ENCODE measurements around the gene C10orf105. TPM values are rescaled to one million over a fixed set of nuclear protein-coding genes. Genes with fewer than 3 reads are reported as not detected.

The C10orf105 gene
- total RNA-seq, 2 experiments from 2014 or later: 0.25 to 0.33 TPM

- H3K36me3 Mint-ChIP-seq (ENCODE audit: low read depth): peaks cover 2% of the 10 kb centered on the region
- DNase-seq: peak; percentile 76
- peak overlapping the region; percentile 52 for H3K4me3 Mint-ChIP-seq
- no peaks in the 10 kb centered on the region for H3K27me3 Mint-ChIP-seq
- H3K4me1 Mint-ChIP-seq: peaks cover 76% of the 10 kb centered on the region
- no peaks in the 10 kb centered on the region for H3K9me3 Mint-ChIP-seq
- peak overlapping the region; percentile 98 for H3K27ac Mint-ChIP-seq
- ChIA-PET POLR2A (interaction anchor here (1.2 to 18.2 kb wide), 8 partner anchors 14 to 351 kb away, joined by 3 to 310 read pairs (median 26); partner anchors contain the start of gene VSIR), CTCF (interaction anchor here (0.7 to 6.1 kb wide), 15 partner anchors 7 to 414 kb away, joined by 3 to 78 read pairs (median 9); partner anchors contain the start of gene VSIR)
These were observed 8.5 kb upstream of the C10orf105 start for GRCh38 chr10:71727738-71728737.

- ChIA-PET POLR2A (interaction anchor here (0.9 to 18.2 kb wide), 9 partner anchors 14 to 350 kb away, joined by 3 to 310 read pairs (median 16); partner anchors contain the start of gene VSIR), CTCF (interaction anchor here (0.8 to 6.1 kb wide), 15 partner anchors 8 to 85 kb away, joined by 3 to 78 read pairs (median 11); partner anchors contain the start of gene VSIR)
- H3K4me1 Mint-ChIP-seq: peaks cover 71% of the 10 kb centered on the region
- peak overlapping the region; percentile 52 for H3K4me3 Mint-ChIP-seq
- H3K27me3 Mint-ChIP-seq: no peaks in the 10 kb centered on the region
- peak overlapping the region; percentile 98 for H3K27ac Mint-ChIP-seq
- H3K36me3 Mint-ChIP-seq (ENCODE audit: low read depth): no peaks in the 10 kb centered on the region
- DNase-seq: peak; percentile 55
- H3K9me3 Mint-ChIP-seq: peaks cover 3% of the 10 kb centered on the region
These were observed 7.6 kb upstream of the C10orf105 start for GRCh38 chr10:71727105-71727737.

- peak; percentile 63 for DNase-seq
- CTCF ChIA-PET: interaction anchor here (0.6 to 6.1 kb wide), 16 partner anchors 9 to 85 kb away, joined by 3 to 78 read pairs (median 10); partner anchors contain the start of gene VSIR
These were observed 7.1 kb upstream of the C10orf105 start for GRCh38 chr10:71726580-71727104.

GRCh38 chr10:71725998-71726579 lies 6.5 kb upstream of the C10orf105 start:
- Mint-ChIP-seq H3K4me3 (peak overlapping the region; percentile 46), H3K9me3 (peaks cover 3% of the 10 kb centered on the region), H3K27me3 (no peaks in the 10 kb centered on the region), H3K4me1 (peaks cover 62% of the 10 kb centered on the region), H3K36me3 (ENCODE audit: low read depth) (no peaks in the 10 kb centered on the region), H3K27ac (peak overlapping the region; percentile 98)
- DNase-seq: peak; percentile 60
- ChIA-PET POLR2A (interaction anchor here (0.8 to 18.2 kb wide), 11 partner anchors 9 to 44 kb away, joined by 3 to 310 read pairs (median 12); partner anchors contain the start of gene VSIR), CTCF (interaction anchor here (0.6 to 6.1 kb wide), 16 partner anchors 8 to 86 kb away, joined by 3 to 78 read pairs (median 10); partner anchors contain the start of gene VSIR)

More at GRCh38 chr10:71726580-71727104, 7.1 kb upstream of the C10orf105 start:
- POLR2A ChIA-PET: interaction anchor here (0.8 to 18.2 kb wide), 9 partner anchors 9 to 43 kb away, joined by 3 to 310 read pairs (median 16); partner anchors contain the start of gene VSIR
- H3K27me3 Mint-ChIP-seq: no peaks in the 10 kb centered on the region
- peaks cover 68% of the 10 kb centered on the region for H3K4me1 Mint-ChIP-seq
- H3K9me3 Mint-ChIP-seq: peaks cover 3% of the 10 kb centered on the region
- H3K27ac Mint-ChIP-seq: peak overlapping the region; percentile 98
- no peaks in the 10 kb centered on the region for H3K36me3 Mint-ChIP-seq (ENCODE audit: low read depth)
- H3K4me3 Mint-ChIP-seq: peak overlapping the region; percentile 46

GRCh38 chr10:71725249-71725648 lies 5.7 kb upstream of the C10orf105 start:
- POLR2A ChIA-PET: interaction anchor here (0.9 to 18.2 kb wide), 8 partner anchors 9 to 45 kb away, joined by 3 to 310 read pairs (median 26); partner anchors contain the start of gene VSIR
- no peaks in the 10 kb centered on the region for H3K36me3 Mint-ChIP-seq (ENCODE audit: low read depth)
- no peaks in the 10 kb centered on the region for H3K27me3 Mint-ChIP-seq
- no peak overlapping the region for H3K27ac Mint-ChIP-seq
- CTCF ChIA-PET: interaction anchor here (1.1 to 6.1 kb wide), 10 partner anchors 10 to 87 kb away, joined by 3 to 78 read pairs (median 20); partner anchors contain the start of gene VSIR
- H3K4me1 Mint-ChIP-seq: peaks cover 60% of the 10 kb centered on the region
- H3K4me3 Mint-ChIP-seq: no peak overlapping the region
- H3K9me3 Mint-ChIP-seq: peaks cover 3% of the 10 kb centered on the region
- no peak for DNase-seq

GRCh38 chr10:71724539-71724938 lies 5.0 kb upstream of the C10orf105 start:
- POLR2A ChIA-PET: interaction anchor here (0.7 to 18.2 kb wide), 6 partner anchors 10 to 45 kb away, joined by 3 to 310 read pairs (median 42); partner anchors contain the start of gene VSIR
- Mint-ChIP-seq H3K4me3 (no peak overlapping the region), H3K36me3 (ENCODE audit: low read depth) (no peaks in the 10 kb centered on the region), H3K4me1 (peaks cover 56% of the 10 kb centered on the region), H3K27ac (no peak overlapping the region), H3K9me3 (peaks cover 3% of the 10 kb centered on the region), H3K27me3 (no peaks in the 10 kb centered on the region)
- CTCF ChIA-PET: interaction anchor here (1.1 to 6.1 kb wide), 6 partner anchors 11 to 48 kb away, joined by 3 to 78 read pairs (median 26); partner anchors contain the start of gene VSIR
- no peak for DNase-seq

GRCh38 chr10:71723311-71723710 lies 3.7 kb upstream of the C10orf105 start:
- H3K9me3 Mint-ChIP-seq: peaks cover 3% of the 10 kb centered on the region
- H3K27me3 Mint-ChIP-seq: no peaks in the 10 kb centered on the region
- no peak overlapping the region for H3K27ac Mint-ChIP-seq
- ChIA-PET POLR2A (interaction anchor here (0.8 to 18.2 kb wide), 4 partner anchors 8 to 47 kb away, joined by 3 to 310 read pairs (median 84); partner anchors contain the start of gene VSIR), CTCF (interaction anchor here (0.9 to 5.0 kb wide), 4 partner anchors 10 to 50 kb away, joined by 3 to 35 read pairs (median 4); partner anchors contain the start of gene VSIR)
- H3K36me3 Mint-ChIP-seq (ENCODE audit: low read depth): no peaks in the 10 kb centered on the region
- DNase-seq: no peak
- H3K4me1 Mint-ChIP-seq: peaks cover 45% of the 10 kb centered on the region
- H3K4me3 Mint-ChIP-seq: no peak overlapping the region

- peaks cover 40% of the 10 kb centered on the region for H3K4me1 Mint-ChIP-seq
- POLR2A ChIA-PET: interaction anchor here (0.8 to 18.2 kb wide), 4 partner anchors 8 to 47 kb away, joined by 3 to 310 read pairs (median 84); partner anchors contain the start of gene VSIR
These were observed 3.3 kb upstream of the C10orf105 start for GRCh38 chr10:71722849-71723248.

GRCh38 chr10:71721313-71721712 lies 1.7 kb upstream of the C10orf105 start:
- POLR2A ChIA-PET: interaction anchor here (3.3 kb wide), 1 partner anchor 51 kb away, joined by 14 read pairs; the partner anchor contains the start of gene VSIR

More at GRCh38 chr10:71722849-71723248, 3.3 kb upstream of the C10orf105 start:
- Mint-ChIP-seq H3K27me3 (no peaks in the 10 kb centered on the region), H3K9me3 (peaks cover 3% of the 10 kb centered on the region), H3K4me3 (no peak overlapping the region), H3K27ac (no peak overlapping the region), H3K36me3 (ENCODE audit: low read depth) (no peaks in the 10 kb centered on the region)
- DNase-seq: no peak
- CTCF ChIA-PET: interaction anchor here (1.4 kb wide), 1 partner anchor 50 kb away, joined by 6 read pairs; the partner anchor contains the start of gene VSIR

GRCh38 chr10:71720288-71720687 lies 710 bp upstream of the C10orf105 start:
- POLR2A ChIA-PET: interaction anchor here (3.3 kb wide), 1 partner anchor 52 kb away, joined by 14 read pairs; the partner anchor contains the start of gene VSIR
- CTCF ChIA-PET: interaction anchor here (0.9 to 1.1 kb wide), 2 partner anchors 22 to 29 kb away, joined by 3 read pairs; no protein-coding TSS in a partner anchor
- H3K27ac Mint-ChIP-seq: no peak overlapping the region

More at GRCh38 chr10:71721313-71721712, 1.7 kb upstream of the C10orf105 start:
- no peaks in the 10 kb centered on the region for H3K27me3 Mint-ChIP-seq
- peaks cover 29% of the 10 kb centered on the region for H3K4me1 Mint-ChIP-seq
- no peaks in the 10 kb centered on the region for H3K36me3 Mint-ChIP-seq (ENCODE audit: low read depth)
- no peak overlapping the region for H3K4me3 Mint-ChIP-seq
- DNase-seq: no peak
- H3K27ac Mint-ChIP-seq: no peak overlapping the region
- H3K9me3 Mint-ChIP-seq: peaks cover 3% of the 10 kb centered on the region
- CTCF ChIA-PET: interaction anchor here (0.9 kb wide), 1 partner anchor 23 kb away, joined by 3 read pairs; no protein-coding TSS in a partner anchor

GRCh38 chr10:71719042-71719441 lies 536 bp downstream of the C10orf105 start:
- no peaks in the 10 kb centered on the region for H3K27me3 Mint-ChIP-seq
- H3K4me3 Mint-ChIP-seq: no peak overlapping the region
- peaks cover 33% of the 10 kb centered on the region for H3K4me1 Mint-ChIP-seq
- no peak overlapping the region for H3K27ac Mint-ChIP-seq
- no peak for DNase-seq
- POLR2A ChIA-PET: interaction anchor here (3.3 kb wide), 1 partner anchor 54 kb away, joined by 14 read pairs; the partner anchor contains the start of gene VSIR
- H3K36me3 Mint-ChIP-seq (ENCODE audit: low read depth): no peaks in the 10 kb centered on the region
- CTCF ChIA-PET: no interaction called here
- peaks cover 3% of the 10 kb centered on the region for H3K9me3 Mint-ChIP-seq

More at GRCh38 chr10:71720288-71720687, 710 bp upstream of the C10orf105 start:
- DNase-seq: no peak
- Mint-ChIP-seq H3K4me3 (no peak overlapping the region), H3K27me3 (no peaks in the 10 kb centered on the region), H3K36me3 (ENCODE audit: low read depth) (no peaks in the 10 kb centered on the region), H3K4me1 (peaks cover 27% of the 10 kb centered on the region), H3K9me3 (peaks cover 3% of the 10 kb centered on the region)

Measured in activated CD4-positive, alpha-beta memory T cell treated with anti-CD3 and anti-CD28 coated beads, Interleukin-2, amount 10 ng/mL, durations not matched to agents 7 days and 5 days (primary cell).